Measurements from ENCODE around the gene CDK13.
"Not testable (repeated sequence)": the region's sequence is repeated elsewhere in the genome, so short reads cannot be mapped to it uniquely, and the experiment has no call there.

CDK13 gene

GRCh38 chr7:40115936-40116335 lies 165.9 kb downstream of the CDK13 start:
- no peaks in the 10 kb centered on the region for H3K9me3 ChIP-seq
- H3K27me3 ChIP-seq = no peaks in the 10 kb centered on the region
- TF ChIP-seq, protein P1, sequence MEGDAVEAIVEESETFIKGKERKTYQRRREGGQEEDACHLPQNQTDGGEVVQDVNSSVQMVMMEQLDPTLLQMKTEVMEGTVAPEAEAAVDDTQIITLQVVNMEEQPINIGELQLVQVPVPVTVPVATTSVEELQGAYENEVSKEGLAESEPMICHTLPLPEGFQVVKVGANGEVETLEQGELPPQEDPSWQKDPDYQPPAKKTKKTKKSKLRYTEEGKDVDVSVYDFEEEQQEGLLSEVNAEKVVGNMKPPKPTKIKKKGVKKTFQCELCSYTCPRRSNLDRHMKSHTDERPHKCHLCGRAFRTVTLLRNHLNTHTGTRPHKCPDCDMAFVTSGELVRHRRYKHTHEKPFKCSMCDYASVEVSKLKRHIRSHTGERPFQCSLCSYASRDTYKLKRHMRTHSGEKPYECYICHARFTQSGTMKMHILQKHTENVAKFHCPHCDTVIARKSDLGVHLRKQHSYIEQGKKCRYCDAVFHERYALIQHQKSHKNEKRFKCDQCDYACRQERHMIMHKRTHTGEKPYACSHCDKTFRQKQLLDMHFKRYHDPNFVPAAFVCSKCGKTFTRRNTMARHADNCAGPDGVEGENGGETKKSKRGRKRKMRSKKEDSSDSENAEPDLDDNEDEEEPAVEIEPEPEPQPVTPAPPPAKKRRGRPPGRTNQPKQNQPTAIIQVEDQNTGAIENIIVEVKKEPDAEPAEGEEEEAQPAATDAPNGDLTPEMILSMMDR (IDR thresholded peaks at IDR 0.05; ENCODE audit: low read depth, low read length) = no peak
- H3K4me1 ChIP-seq = no peaks in the 10 kb centered on the region
- H3K4me3 ChIP-seq (ENCODE audit: low read depth, low read length) = no peak overlapping the region
- DNase-seq = no peak
- no peaks in the 10 kb centered on the region for H3K36me3 ChIP-seq

- not testable (repeated sequence) for H3K36me3 ChIP-seq; H3K4me3 ChIP-seq (ENCODE audit: low read depth, low read length); H3K4me1 ChIP-seq; DNase-seq; H3K9me3 ChIP-seq; H3K27me3 ChIP-seq
Measured at GRCh38 chr7:40117199-40117598, 167.1 kb downstream of the CDK13 start.

- not testable (repeated sequence) for H3K9me3 ChIP-seq; H3K4me1 ChIP-seq; H3K36me3 ChIP-seq; H3K4me3 ChIP-seq (ENCODE audit: low read depth, low read length); DNase-seq; H3K27me3 ChIP-seq
Measured at GRCh38 chr7:40118201-40118600, 168.1 kb downstream of the CDK13 start.

DNA sequence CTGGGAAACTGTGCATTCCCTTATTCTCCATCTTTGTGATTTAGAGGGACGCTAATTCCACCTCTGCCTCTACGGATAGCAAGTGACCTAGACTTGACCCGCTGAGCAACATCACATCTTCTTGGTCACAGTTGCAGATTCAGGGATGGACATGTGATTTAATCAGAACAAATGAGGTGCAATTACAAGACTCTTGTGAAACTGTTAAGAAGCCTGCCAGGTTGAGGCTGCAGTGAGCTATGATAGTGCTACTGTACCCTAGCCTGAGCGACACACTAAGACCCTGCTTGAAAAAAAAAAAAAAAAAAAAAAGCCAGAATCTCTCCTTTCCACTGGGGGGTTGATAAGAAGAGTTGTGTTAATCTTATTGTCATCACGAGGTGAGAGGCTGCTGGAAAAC lies 170.0 kb downstream of the CDK13 start:
- Histone ChIP-seq H3K4me3 (ENCODE audit: low read depth, low read length) (no peak overlapping the region), H3K36me3 (peaks cover 4% of the 10 kb centered on the region), H3K27me3 (no peaks in the 10 kb centered on the region), H3K9me3 (no peaks in the 10 kb centered on the region), H3K4me1 (no peaks in the 10 kb centered on the region)
- no peak for DNase-seq
- TF ChIP-seq, protein P1 (IDR thresholded peaks at IDR 0.05; ENCODE audit: low read depth, low read length) = no peak

- H3K4me3 ChIP-seq (ENCODE audit: low read depth, low read length); H3K27me3 ChIP-seq; H3K9me3 ChIP-seq; DNase-seq; H3K36me3 ChIP-seq; H3K4me1 ChIP-seq: not testable (repeated sequence)
Measured at GRCh38 chr7:40122100-40122939, 172.3 kb downstream of the CDK13 start.

GRCh38 chr7:40122940-40123254 lies 172.8 kb downstream of the CDK13 start:
- Histone ChIP-seq H3K4me3 (ENCODE audit: low read depth, low read length) (no peak overlapping the region), H3K27me3 (no peaks in the 10 kb centered on the region), H3K36me3 (peaks cover 4% of the 10 kb centered on the region), H3K4me1 (no peaks in the 10 kb centered on the region), H3K9me3 (no peaks in the 10 kb centered on the region)
- DNase-seq = no peak
- TF ChIP-seq, protein P1 (IDR thresholded peaks at IDR 0.05; ENCODE audit: low read depth, low read length) = no peak

DNA sequence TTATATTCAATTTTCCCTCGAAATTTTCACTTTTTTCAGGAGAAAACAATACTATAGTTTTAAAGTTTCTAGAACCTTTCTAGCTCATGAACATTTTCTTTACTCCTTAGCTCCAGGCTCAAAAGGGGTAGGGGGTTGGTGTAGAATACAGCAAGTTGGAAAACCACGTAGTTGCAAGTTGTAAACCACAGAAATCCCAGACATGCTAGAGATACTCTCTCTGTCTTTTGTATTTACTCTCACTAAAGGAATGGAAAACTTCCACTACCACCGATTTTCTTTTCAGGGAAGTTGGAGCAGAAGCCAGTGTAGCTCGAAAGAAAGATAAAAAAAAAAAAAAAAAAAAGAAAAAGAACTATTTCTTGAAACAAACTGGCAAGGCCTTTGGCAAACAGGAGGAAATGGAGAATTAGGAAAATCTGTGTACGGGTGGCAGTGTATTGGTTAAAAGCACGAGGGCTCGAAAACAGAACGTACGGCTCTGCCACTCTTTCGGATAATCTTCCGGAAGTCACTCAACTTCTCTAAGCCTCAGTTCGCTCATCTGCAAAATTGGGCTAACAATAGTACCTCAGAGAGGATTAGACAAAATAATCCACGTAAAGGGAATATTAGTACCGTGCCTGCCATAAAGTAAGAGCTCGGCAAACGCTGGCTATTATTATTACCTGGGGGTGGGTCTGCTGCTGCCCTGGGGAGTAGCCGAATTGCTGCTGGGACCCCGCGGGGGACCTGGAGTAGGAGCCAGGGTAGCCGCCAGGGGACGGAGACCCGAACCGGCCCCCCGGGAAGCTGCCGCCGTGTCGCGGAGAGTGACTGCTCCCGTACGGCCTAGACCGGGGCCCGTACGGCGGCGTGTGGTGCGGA lies 183.7 kb downstream of the CDK13 start:
- no peaks in the 10 kb centered on the region for H3K9me3 ChIP-seq
- no peaks in the 10 kb centered on the region for H3K4me1 ChIP-seq
- no peaks in the 10 kb centered on the region; the same call in 1 of the 2 replicates for H3K36me3 ChIP-seq
- H3K4me3 ChIP-seq (ENCODE audit: low read depth, low read length) = peak overlapping the region; percentile 97
- no peak for DNase-seq
- H3K27me3 ChIP-seq = no peaks in the 10 kb centered on the region
- TF ChIP-seq, protein P1 (IDR thresholded peaks at IDR 0.05; ENCODE audit: low read depth, low read length) = no peak
